GM21723 (cell line): ENCODE results near the gene THEMIS.
"Not testable (repeated sequence)": the region's sequence is repeated elsewhere in the genome, so short reads cannot be mapped to it uniquely, and the experiment has no call there.

Source experiments
- ATAC-seq: cut with Tn5 transposase; IDR thresholded peaks from one replicate; pipeline ENCODE4 v1.9.1; 2021; ENCODE audit warnings: mild to moderate bottlenecking, moderate library complexity; ENCODE audit not compliant: unreplicated experiment

Gene THEMIS, protein sequence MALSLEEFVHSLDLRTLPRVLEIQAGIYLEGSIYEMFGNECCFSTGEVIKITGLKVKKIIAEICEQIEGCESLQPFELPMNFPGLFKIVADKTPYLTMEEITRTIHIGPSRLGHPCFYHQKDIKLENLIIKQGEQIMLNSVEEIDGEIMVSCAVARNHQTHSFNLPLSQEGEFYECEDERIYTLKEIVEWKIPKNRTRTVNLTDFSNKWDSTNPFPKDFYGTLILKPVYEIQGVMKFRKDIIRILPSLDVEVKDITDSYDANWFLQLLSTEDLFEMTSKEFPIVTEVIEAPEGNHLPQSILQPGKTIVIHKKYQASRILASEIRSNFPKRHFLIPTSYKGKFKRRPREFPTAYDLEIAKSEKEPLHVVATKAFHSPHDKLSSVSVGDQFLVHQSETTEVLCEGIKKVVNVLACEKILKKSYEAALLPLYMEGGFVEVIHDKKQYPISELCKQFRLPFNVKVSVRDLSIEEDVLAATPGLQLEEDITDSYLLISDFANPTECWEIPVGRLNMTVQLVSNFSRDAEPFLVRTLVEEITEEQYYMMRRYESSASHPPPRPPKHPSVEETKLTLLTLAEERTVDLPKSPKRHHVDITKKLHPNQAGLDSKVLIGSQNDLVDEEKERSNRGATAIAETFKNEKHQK

GRCh38 chr6:127900935-127901334, at the start of gene THEMIS:
THEMIS (minus strand) TSS chr6:127901058; CDS start chr6:127900932, 126 bp downstream.
- ATAC-seq: no peak

DNA sequence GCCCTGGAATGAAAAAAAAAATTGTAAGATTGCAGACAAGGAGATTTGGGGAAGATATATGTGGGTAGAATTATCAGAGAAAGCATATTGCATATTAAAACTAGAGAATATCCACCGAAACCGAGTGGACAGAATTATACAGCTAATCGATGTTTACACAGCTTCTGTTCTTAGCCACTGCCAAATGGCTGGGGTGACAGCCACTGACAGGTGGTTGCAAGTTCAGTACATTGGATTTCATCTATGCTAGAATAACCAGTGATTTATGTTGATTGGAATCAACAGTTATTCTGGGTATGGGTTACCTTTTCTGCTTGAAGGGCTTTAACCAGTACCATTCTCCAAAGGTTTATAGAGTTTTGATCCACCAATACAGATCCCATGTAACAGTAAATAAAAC, 48.4 kb upstream of the THEMIS start:
- no peak for ATAC-seq

GRCh38 chr6:127946388-127946787, 45.5 kb upstream of the THEMIS start:
- no peak for ATAC-seq

DNA sequence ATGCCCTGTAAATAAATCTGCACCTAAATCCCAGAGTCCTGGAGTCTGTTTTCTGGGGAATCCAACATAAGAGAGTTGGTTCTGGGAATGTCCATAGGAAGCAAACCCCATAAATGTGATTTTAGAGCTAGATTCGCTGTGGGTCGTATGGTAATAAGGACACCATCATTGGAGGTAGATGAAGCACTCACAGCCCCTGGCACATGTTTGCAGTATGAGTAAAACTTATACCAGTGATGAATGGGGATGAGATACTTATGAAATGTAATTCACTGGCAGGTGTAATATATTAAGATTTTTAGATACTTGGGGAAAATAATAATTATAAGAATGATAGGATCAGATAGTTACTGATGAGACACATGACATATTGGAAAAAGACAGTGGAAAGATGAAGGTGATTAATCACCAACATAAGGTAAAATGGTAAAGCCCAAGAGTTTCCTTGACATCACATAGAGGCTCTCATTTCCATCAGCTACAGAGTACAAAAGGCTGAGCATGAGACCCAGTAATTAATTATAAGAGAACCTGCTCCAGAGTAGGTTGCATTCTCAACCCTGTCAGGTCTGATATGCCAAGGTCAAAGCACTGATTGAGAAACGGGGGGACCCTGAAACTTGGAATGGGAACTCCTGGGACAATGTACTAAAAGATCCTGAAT, 44.7 kb upstream of the THEMIS start:
- no peak for ATAC-seq

DNA sequence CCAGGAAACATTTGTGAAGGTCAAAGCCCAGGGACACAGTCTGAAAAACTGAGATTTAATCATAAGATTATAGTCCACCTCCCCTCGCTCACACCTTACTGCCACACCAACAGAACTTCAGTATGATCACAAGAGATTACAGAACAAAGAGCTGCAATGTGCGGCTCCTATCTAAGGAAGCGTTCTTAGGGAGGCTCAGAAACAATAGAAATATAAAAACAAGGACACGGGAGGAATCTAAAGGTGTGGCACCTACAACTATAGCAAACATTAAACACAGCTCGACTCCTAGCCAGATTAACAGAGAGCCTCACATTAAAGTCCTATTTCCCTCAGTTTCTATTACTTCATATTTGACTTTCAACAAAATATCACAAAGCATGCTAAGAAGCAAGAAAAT, 40.4 kb upstream of the THEMIS start:
- no peak for ATAC-seq

GRCh38 chr6:127939442-127940066, 38.7 kb upstream of the THEMIS start:
- ATAC-seq: no peak

GRCh38 chr6:127938701-127939100, 37.8 kb upstream of the THEMIS start:
- no peak for ATAC-seq

DNA sequence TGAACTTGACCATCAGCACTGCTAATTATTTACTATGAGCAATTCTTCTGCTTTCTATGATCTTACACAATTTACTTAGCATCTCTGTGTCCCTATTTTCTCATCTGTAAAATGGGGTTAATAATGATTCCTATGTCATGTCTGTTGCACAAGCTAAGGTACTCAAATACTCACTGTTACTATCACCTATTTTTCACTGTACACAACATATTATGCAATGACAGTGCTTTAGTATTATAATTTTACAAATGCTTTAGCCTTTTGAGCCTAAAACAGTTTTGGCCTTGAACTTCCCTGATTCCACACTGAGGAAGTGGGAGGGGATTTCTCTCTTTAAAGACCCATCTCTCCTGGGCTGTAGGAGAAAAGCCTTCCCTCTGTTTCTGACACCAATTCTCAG, 36.9 kb upstream of the THEMIS start:
- ATAC-seq: no peak

GRCh38 chr6:127937102-127937501, 36.2 kb upstream of the THEMIS start:
- no peak for ATAC-seq

- no peak for ATAC-seq
Observed at GRCh38 chr6:127934956-127935355, 34.1 kb upstream of the THEMIS start.

- ATAC-seq: no peak
Observed at GRCh38 chr6:127933852-127934840, 33.3 kb upstream of the THEMIS start.

DNA sequence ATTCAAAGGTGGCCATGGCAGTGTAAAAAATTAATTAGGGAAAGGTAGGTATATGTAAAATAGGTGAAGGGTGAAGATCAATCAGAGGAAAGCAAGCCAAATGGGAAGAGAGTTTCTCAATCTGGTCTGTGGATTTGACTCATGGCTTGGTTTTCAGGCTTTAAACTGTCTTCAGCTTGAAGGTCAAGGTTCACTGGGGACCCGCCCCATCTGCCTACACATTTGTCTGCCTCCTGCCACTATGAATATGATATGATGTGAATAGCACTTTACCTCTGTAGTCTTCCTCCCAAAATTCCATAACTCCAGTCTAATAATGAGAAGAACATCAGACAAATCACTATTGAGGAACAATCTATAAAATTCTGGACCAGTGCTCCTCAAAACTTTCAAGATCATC, 32.3 kb upstream of the THEMIS start:
- no peak for ATAC-seq

- ATAC-seq: no peak
Observed at GRCh38 chr6:127932708-127933107, 31.9 kb upstream of the THEMIS start.

DNA sequence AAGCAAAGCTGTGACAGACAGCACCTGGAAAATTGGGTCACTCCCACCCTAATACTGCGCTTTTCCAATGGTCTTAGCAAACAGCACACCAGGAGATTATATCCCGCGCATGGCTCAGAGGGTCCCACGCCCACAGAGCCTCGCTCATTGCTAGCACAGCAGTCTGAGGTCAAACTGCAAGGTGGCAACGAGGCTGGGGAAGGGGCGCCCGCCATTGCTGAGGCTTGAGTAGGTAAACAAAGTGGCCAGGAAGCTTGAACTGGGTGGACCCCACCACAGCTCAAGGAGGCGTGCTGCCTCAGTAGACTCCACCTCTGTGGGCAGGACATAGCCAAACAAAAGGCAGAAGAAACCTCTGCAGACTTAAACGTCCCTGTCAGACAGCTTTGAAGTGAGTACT, 25.6 kb upstream of the THEMIS start:
- not testable (repeated sequence) for ATAC-seq

DNA sequence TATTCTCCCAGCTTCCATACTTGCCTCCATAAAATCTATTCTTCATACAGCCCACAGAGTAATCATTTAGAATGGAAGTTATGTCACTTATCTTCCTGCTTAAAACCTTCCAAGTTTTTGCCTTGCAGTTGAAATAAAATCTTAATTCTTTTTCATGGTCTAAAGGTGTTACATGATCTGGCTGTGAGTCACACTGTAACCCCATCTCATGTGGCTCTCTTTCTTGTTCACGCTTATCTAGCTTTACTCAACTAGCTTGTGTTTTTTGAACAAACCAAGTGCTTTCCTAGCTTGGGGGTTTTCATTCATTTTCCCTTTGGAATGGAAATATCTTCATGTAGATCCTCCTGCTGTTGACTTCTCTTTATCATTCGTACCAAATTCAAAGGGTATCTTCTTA, 23.6 kb upstream of the THEMIS start:
- ATAC-seq: no peak

- ATAC-seq: no peak
Observed at GRCh38 chr6:127924031-127924430, 23.2 kb upstream of the THEMIS start.

DNA sequence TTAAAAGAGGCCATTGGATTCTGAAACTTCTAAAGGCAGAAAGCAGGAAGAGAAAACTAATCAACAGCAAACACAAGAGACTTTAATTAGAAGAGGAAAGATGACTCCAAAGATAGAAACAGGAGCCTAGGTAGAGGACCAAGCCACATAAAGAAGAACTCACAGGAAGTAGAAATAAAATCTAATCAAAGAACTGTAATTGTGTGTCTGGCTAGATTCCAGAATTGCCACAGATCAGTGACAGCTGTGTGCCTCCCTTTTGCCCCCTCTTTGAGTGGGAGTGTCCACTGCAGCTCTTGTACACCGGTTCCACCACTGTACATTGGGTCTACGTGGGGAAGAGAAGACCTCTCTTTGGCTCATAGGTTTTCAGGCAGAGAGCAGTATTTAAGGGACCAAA, 22.3 kb upstream of the THEMIS start:
- ATAC-seq: no peak

- no peak for ATAC-seq
Observed at GRCh38 chr6:127921982-127922381, 21.1 kb upstream of the THEMIS start.

DNA sequence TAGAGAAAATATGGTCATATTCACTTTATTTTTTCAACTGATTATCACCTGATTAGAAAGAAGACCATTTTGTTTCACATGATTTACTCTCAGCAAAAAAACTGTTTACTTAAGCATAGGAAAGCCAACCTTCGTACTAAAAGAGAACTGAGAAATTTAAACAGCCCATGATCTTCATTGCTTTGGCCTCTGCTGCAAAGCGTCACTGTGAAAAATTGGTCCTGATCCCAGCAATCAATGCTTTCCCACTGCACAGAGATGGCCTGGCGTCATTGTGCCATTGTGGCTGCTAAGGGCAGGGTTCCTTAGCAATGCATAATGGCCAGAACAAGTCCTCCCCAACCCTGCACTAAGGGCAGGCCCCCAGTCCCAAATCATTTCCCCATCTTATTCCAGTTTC, 19.9 kb upstream of the THEMIS start:
- no peak for ATAC-seq
